Neuronal stem cell (in vitro differentiated cells): ENCODE data around the gene TMPRSS11D.
A peak's percentile ranks its signal among the peaks of the same experiment; 100 is the strongest.

Source experiments
- DNase-seq: peaks from one replicate; pipeline ENCODE4 v3.0.0-alpha.2; 2013; ENCODE audit warnings: low spot score
- H2AFZ ChIP-seq: one replicate; pipeline ENCODE4 v1.6.1; 2013; ENCODE audit warnings: mild to moderate bottlenecking, low read length, inconsistent platforms
- H2AK5ac ChIP-seq: 2 replicates; pipeline ENCODE4 v1.6.1; 2013; ENCODE audit warnings: low read depth, mild to moderate bottlenecking, inconsistent platforms, low read length, moderate library complexity, mixed read lengths
- H2BK120ac ChIP-seq: 2 replicates; pipeline ENCODE4 v1.6.1; 2013; ENCODE audit warnings: low read depth, mild to moderate bottlenecking, inconsistent platforms, low read length, moderate library complexity, mixed read lengths
- H2BK12ac ChIP-seq: one replicate; pipeline ENCODE4 v1.6.1; 2013; ENCODE audit warnings: low read length, inconsistent platforms
- H2BK15ac ChIP-seq: 2 replicates; pipeline ENCODE4 v1.6.1; 2013; ENCODE audit warnings: mild to moderate bottlenecking, low read length, inconsistent platforms, mixed read lengths
- H2BK5ac ChIP-seq: one replicate; pipeline ENCODE4 v1.6.1; 2013; ENCODE audit warnings: inconsistent platforms, mild to moderate bottlenecking, low read length, moderate library complexity
- H3K14ac ChIP-seq: one replicate; pipeline ENCODE4 v1.6.1; 2013; ENCODE audit warnings: low read length, inconsistent platforms
- H3K18ac ChIP-seq: 2 replicates; pipeline ENCODE4 v1.6.1; 2013; ENCODE audit warnings: low read length, inconsistent platforms
- H3K23ac ChIP-seq: 2 replicates; pipeline ENCODE4 v1.6.1; 2013; ENCODE audit warnings: low read depth, mild to moderate bottlenecking, mixed read lengths, low read length, inconsistent platforms; ENCODE audit not compliant: poor library complexity
- H3K27ac ChIP-seq: replicated peaks from 3 replicates; pipeline ENCODE4 v1.5.1; 2013; ENCODE audit warnings: low read length, inconsistent platforms
- H3K27me3 ChIP-seq, 3 experiments: 2 replicates each; pipeline ENCODE4 v1.6.1; 2013; ENCODE audit warnings: low read length in 3 of 3, mild to moderate bottlenecking in 2 of 3, inconsistent platforms in 1 of 3, low read depth in 1 of 3, mixed read lengths in 1 of 3, moderate library complexity in 1 of 3; ENCODE audit not compliant: control insufficient read depth in 3 of 3, insufficient read depth in 3 of 3
- H3K36me3 ChIP-seq, 2 donors: replicated peaks in 1 of 2; 2 replicates each; pipeline ENCODE4 v1.6.1; 2013; ENCODE audit warnings: low read length in 2 of 2; ENCODE audit not compliant: control insufficient read depth in 2 of 2, insufficient read depth in 2 of 2
- H3K4ac ChIP-seq: 2 replicates; pipeline ENCODE4 v1.6.1; 2013; ENCODE audit warnings: inconsistent platforms, mild to moderate bottlenecking, low read length, moderate library complexity
- H3K4me1 ChIP-seq, 2 donors: 1 replicate in 1 of 2; 2 replicates in 1 of 2; pipeline ENCODE4 v1.6.1; 2013; ENCODE audit warnings: low read length in 2 of 2, low read depth in 1 of 2; ENCODE audit not compliant: control insufficient read depth in 2 of 2, insufficient read depth in 1 of 2
- H3K4me2 ChIP-seq: one replicate; pipeline ENCODE4 v1.6.1; 2013; ENCODE audit warnings: mild to moderate bottlenecking, low read length, inconsistent platforms; ENCODE audit not compliant: insufficient read depth, poor library complexity, severe bottlenecking
- H3K4me3 ChIP-seq, 2 donors: 2 replicates each; pipeline ENCODE4 v1.5.1; 2013; ENCODE audit warnings: low read length in 2 of 2, mild to moderate bottlenecking in 2 of 2, inconsistent platforms in 1 of 2, moderate library complexity in 1 of 2
- H3K79me1 ChIP-seq: one replicate; pipeline ENCODE4 v1.6.1; 2013; ENCODE audit warnings: low read depth, mild to moderate bottlenecking, inconsistent platforms, low read length, moderate library complexity
- H3K9ac ChIP-seq: one replicate; pipeline ENCODE4 v1.6.1; 2013; ENCODE audit warnings: mild to moderate bottlenecking, low read depth, low read length, inconsistent platforms; ENCODE audit not compliant: poor library complexity
- H3K9me3 ChIP-seq, 2 donors: replicated peaks in 1 of 2; 2 replicates each; pipeline versions ENCODE3 to v1.6.1; 2013; ENCODE audit warnings: low read length in 2 of 2, mild to moderate bottlenecking in 2 of 2, inconsistent platforms in 1 of 2, low read depth in 1 of 2, mixed read lengths in 1 of 2, moderate library complexity in 1 of 2; ENCODE audit not compliant: control insufficient read depth in 2 of 2, insufficient read depth in 1 of 2
- H4K8ac ChIP-seq: one replicate; pipeline ENCODE4 v1.6.1; 2013; ENCODE audit warnings: low read depth, mild to moderate bottlenecking, inconsistent platforms, low read length, moderate library complexity
- H4K91ac ChIP-seq: one replicate; pipeline ENCODE4 v1.6.1; 2013; ENCODE audit warnings: low read length, low read depth, mild to moderate bottlenecking, inconsistent platforms; ENCODE audit not compliant: poor library complexity
- WGBS, 2 donors: extraction: QIAGEN DNeasy Blood & Tissue Kit; methylation state at CpG; one replicate each; pipeline ENCODE4 v1.1.7; 2013; ENCODE audit warnings: missing lambda C conversion rate in 2 of 2, mixed read lengths in 1 of 2; ENCODE audit not compliant: insufficient read length in 2 of 2, insufficient replicate concordance in 1 of 2; ENCODE audit errors: extremely low coverage in 2 of 2; 5-methylcytosine and 5-hydroxymethylcytosine counted together

TMPRSS11D gene

GRCh38 chr4:67892905-67893304 is 9.1 kb upstream of the TMPRSS11D start:
- no peak overlapping the region for H2BK15ac ChIP-seq
- H3K27ac ChIP-seq, result no peak overlapping the region
- H3K36me3 ChIP-seq, result no peaks in the 10 kb centered on the region
- H4K91ac ChIP-seq, result no peak overlapping the region
- no peaks in the 10 kb centered on the region for H3K27me3 ChIP-seq
- H3K9me3 ChIP-seq, result no peaks in the 10 kb centered on the region
- no peak overlapping the region for H3K9ac ChIP-seq
- no peak overlapping the region for H3K14ac ChIP-seq
- WGBS, 2 donors, result no CpG with 5 or more reads among the region's 3 CpGs
- H3K4ac ChIP-seq, result no peak overlapping the region
- no peak overlapping the region for H3K18ac ChIP-seq
- H3K4me1 ChIP-seq, result no peaks in the 10 kb centered on the region
- no peak overlapping the region for H2BK5ac ChIP-seq
- H3K79me1 ChIP-seq, result no peaks in the 10 kb centered on the region
- no peak overlapping the region for H3K4me3 ChIP-seq
- H2AFZ ChIP-seq, result no peak overlapping the region
- H4K8ac ChIP-seq, result no peak overlapping the region
- no peak overlapping the region for H3K23ac ChIP-seq
- no peak overlapping the region for H2BK120ac ChIP-seq
- H2BK12ac ChIP-seq, result no peak overlapping the region
- no peak overlapping the region for H3K4me2 ChIP-seq
- DNase-seq, result no peak
- H2AK5ac ChIP-seq, result no peak overlapping the region

GRCh38 chr4:67892253-67892652 is 8.5 kb upstream of the TMPRSS11D start:
- Histone ChIP-seq H3K14ac (no peak overlapping the region), H3K36me3 (no peaks in the 10 kb centered on the region), H2BK120ac (no peak overlapping the region), H3K18ac (no peak overlapping the region), H4K91ac (no peak overlapping the region), H2BK5ac (no peak overlapping the region), H3K9ac (no peak overlapping the region), H3K4ac (no peak overlapping the region), H3K79me1 (no peaks in the 10 kb centered on the region), H2AFZ (no peak overlapping the region), H3K4me2 (no peak overlapping the region), H4K8ac (no peak overlapping the region), H3K4me1 (no peaks in the 10 kb centered on the region), H3K23ac (no peak overlapping the region), H2BK12ac (no peak overlapping the region), H3K27ac (no peak overlapping the region), H3K27me3 (no peaks in the 10 kb centered on the region), H3K9me3 (no peaks in the 10 kb centered on the region), H3K4me3 (no peak overlapping the region), H2BK15ac (no peak overlapping the region), H2AK5ac (no peak overlapping the region)
- no CpG with 5 or more reads among the region's 2 CpGs for WGBS, 2 donors
- no peak for DNase-seq

GRCh38 chr4:67891645-67892044 is 7.8 kb upstream of the TMPRSS11D start:
- H2BK120ac ChIP-seq, result no peak overlapping the region
- H3K14ac ChIP-seq, result no peak overlapping the region
- H4K8ac ChIP-seq, result no peak overlapping the region
- H3K27me3 ChIP-seq, result no peaks in the 10 kb centered on the region
- no peaks in the 10 kb centered on the region for H3K36me3 ChIP-seq
- no peak overlapping the region for H2AFZ ChIP-seq
- H3K4me2 ChIP-seq, result no peak overlapping the region
- no peak overlapping the region for H3K27ac ChIP-seq
- H2AK5ac ChIP-seq, result no peak overlapping the region
- H3K23ac ChIP-seq, result no peak overlapping the region
- no peak overlapping the region for H4K91ac ChIP-seq
- H3K79me1 ChIP-seq, result no peaks in the 10 kb centered on the region
- H2BK12ac ChIP-seq, result no peak overlapping the region
- no peak overlapping the region for H3K4me3 ChIP-seq
- H3K18ac ChIP-seq, result no peak overlapping the region
- no peak for DNase-seq
- no peaks in the 10 kb centered on the region for H3K4me1 ChIP-seq
- H3K9ac ChIP-seq, result no peak overlapping the region
- H3K9me3 ChIP-seq, result no peaks in the 10 kb centered on the region
- no peak overlapping the region for H3K4ac ChIP-seq
- no peak overlapping the region for H2BK15ac ChIP-seq
- no peak overlapping the region for H2BK5ac ChIP-seq

- H3K79me1 ChIP-seq, result no peaks in the 10 kb centered on the region
- H2BK15ac ChIP-seq, result no peak overlapping the region
- no peak overlapping the region for H2BK120ac ChIP-seq
- DNase-seq, result no peak
- H2AK5ac ChIP-seq, result no peak overlapping the region
- no peak overlapping the region for H4K91ac ChIP-seq
- H3K36me3 ChIP-seq, result no peaks in the 10 kb centered on the region
- H3K18ac ChIP-seq, result no peak overlapping the region
- no peak overlapping the region for H3K14ac ChIP-seq
- no peaks in the 10 kb centered on the region for H3K27me3 ChIP-seq
- H3K4me2 ChIP-seq, result no peak overlapping the region
- no peak overlapping the region for H4K8ac ChIP-seq
- no peak overlapping the region for H3K9ac ChIP-seq
- no peak overlapping the region for H2BK5ac ChIP-seq
- H3K4me1 ChIP-seq, result peaks cover 0 to 4% of the 10 kb centered on the region in 2 donors
- no peak overlapping the region for H2BK12ac ChIP-seq
- WGBS, 2 donors, result no CpG with 5 or more reads among the region's 4 CpGs
- H3K9me3 ChIP-seq, result no peaks in the 10 kb centered on the region
- no peak overlapping the region for H3K27ac ChIP-seq
- H3K4me3 ChIP-seq, result no peak overlapping the region
- no peak overlapping the region for H3K23ac ChIP-seq
- no peak overlapping the region for H3K4ac ChIP-seq
- peak overlapping the region; percentile 54 for H2AFZ ChIP-seq
Measured at GRCh38 chr4:67886281-67886680, 2.5 kb upstream of the TMPRSS11D start.
